Pancreas (tissue), 10 donors: ENCODE results near the gene KAT6B. TPM values are rescaled to one million over a fixed set of nuclear protein-coding genes. Genes with fewer than 3 reads are reported as not detected.

Experiments used
- ATAC-seq, 4 donors: fragments of 200-7000 bp; cut with Tn5 transposase; one replicate each; pipeline versions ENCODE4 v1.8.0 to v1.9.1; 2020; ENCODE audit warnings: mild to moderate bottlenecking in 4 of 4, moderate library complexity in 4 of 4
- DNase-seq, 6 donors: peaks; one replicate each; pipeline ENCODE4 v3.0.0-alpha.2; 2020
- FAIRE-seq: peaks from 2 replicates; lab custom pipeline; 2012; peaks lifted over from hg19 to GRCh38; lab: Jason Lieb, UNC
- H3K27ac ChIP-seq, 4 donors: fragments of 200-600 bp; sonication (generic); 1 replicate in 3 of 4; 2 replicates in 1 of 4; pipeline versions ENCODE4 v1.5.0 to v1.8.0; 2020
- H3K27me3 ChIP-seq, 4 donors: fragments of 200-600 bp; one replicate each; pipeline ENCODE4 v1.8.0; 2021
- H3K36me3 ChIP-seq, 3 donors: fragments of 200-600 bp; sonication (generic) in 1 of 3; one replicate each; pipeline versions ENCODE4 v1.5.0 to v1.8.0; 2020 to 2021
- H3K4me1 ChIP-seq, 3 donors: fragments of 200-600 bp; one replicate each; pipeline ENCODE4 v1.8.0; 2021
- H3K4me3 ChIP-seq, 4 donors: fragments of 200-600 bp; sonication (generic) in 2 of 4; one replicate each; pipeline versions ENCODE4 v1.5.0 to v1.8.0; 2020 to 2021
- H3K9me3 ChIP-seq, 4 donors: fragments of 200-600 bp; one replicate each; pipeline ENCODE4 v1.8.0; 2021
- CTCF ChIP-seq, 4 donors: fragments of 200-600 bp; sonication (generic) in 3 of 4; IDR thresholded peaks; one replicate each; pipeline versions ENCODE4 v1.5.0 to v1.8.0; 2021; ENCODE audit warnings: antibody characterized with exemption in 4 of 4
- WGBS, 2 donors: extraction: QIAGEN DNeasy Blood & Tissue Kit; methylation state at CpG; one replicate each; pipeline ENCODE4 v1.1.7; 2013; 5-methylcytosine and 5-hydroxymethylcytosine counted together
- intact Hi-C, 3 donors: fragments of 100-400 bp; cut with DNase I; formaldehyde crosslinking; loops; one replicate each; pipeline versions ENCODE4 v1.11.1 to v1.14.2; 2022
- polyA plus RNA-seq, 2 donors: library from polyadenylated mRNA; stranded (reverse); fragments of 200-250 nt; gene quantifications; one replicate each; pipeline ENCODE4 v1.2.3, GENCODE V29; 2013
- total RNA-seq, 6 donors: library from RNA; stranded (reverse); fragmentation: NEBNext Ultra II Directional in 4 of 6; extraction: Animal tissue kit (Norgen Biotek cat#: 25700) in 4 of 6; gene quantifications; one replicate each; pipeline versions ENCODE4 v1.2.1 to v1.2.4, GENCODE V29; 2021 to 2023
- donor health status: healthy with polysubstance abuse.
- donor health status: DM: no; HTN: no; CAD: no; lungs with moderate emphysema.
- donor health status: DM: no; HTN: no; CAD: no.
- donor health status: control.
- donor health status: control.
- donor health status: Bipolar disorder and iron deficiency.
- donor health status: DM: yes; HTN: yes; CAD: no.
- donor health status: DM: no; HTN: no; CAD: no.
- donor health status: DM: no; HTN: no; CAD: no.
- donor health status: DM: yes; HTN: yes; CAD: no.

Gene KAT6B
- total and polyA plus RNA-seq, 8 donors, result 7.6 to 28.6 (median 18.1) TPM

GRCh38 chr10:75003891-75004290 is 177.5 kb downstream of the KAT6B start:
- Histone ChIP-seq H3K9me3 (no peaks in the 10 kb centered on the region), H3K27ac (no peak overlapping the region), H3K4me3 (no peak overlapping the region), H3K4me1 (no peaks in the 10 kb centered on the region), H3K27me3 (no peaks in the 10 kb centered on the region), H3K36me3 (peaks cover 0 to 3% (median 0%) of the 10 kb centered on the region in 3 donors)
- no peak for TF ChIP-seq CTCF (IDR thresholded peaks at IDR 0.05)
- intact Hi-C loops, result no loop called here
- DNase-seq (no peak), ATAC-seq (no peak), FAIRE-seq (no peak)
- 51 to 53% methylated on average over 2 of the region's 2 CpGs for WGBS, 2 donors

DNA sequence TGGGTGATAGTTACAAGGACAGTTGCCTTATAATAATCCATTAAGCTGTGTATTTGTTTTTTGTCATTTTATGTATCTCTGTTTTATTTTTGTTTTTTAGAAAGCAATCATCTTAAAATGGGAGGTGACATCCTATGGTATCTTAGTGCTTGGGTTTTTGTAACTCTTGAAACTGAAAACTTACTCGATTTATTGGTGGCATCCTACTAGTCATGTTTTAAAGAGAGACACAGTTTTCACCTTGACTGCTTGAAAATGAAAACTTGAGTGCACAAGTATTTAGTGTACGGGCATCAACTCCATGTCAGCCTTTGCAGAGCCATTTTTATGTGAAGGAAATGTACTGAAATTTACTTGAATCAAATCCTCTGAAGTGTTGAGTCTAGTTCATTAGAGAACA is 181.2 kb downstream of the KAT6B start:
- H3K36me3 ChIP-seq, result no peaks in the 10 kb centered on the region
- no peaks in the 10 kb centered on the region for H3K27me3 ChIP-seq
- TF ChIP-seq CTCF (IDR thresholded peaks at IDR 0.05), result no peak
- H3K9me3 ChIP-seq, result no peaks in the 10 kb centered on the region
- no peak for ATAC-seq
- no peak overlapping the region for H3K27ac ChIP-seq
- intact Hi-C loops, result no loop called here
- no peaks in the 10 kb centered on the region for H3K4me1 ChIP-seq
- WGBS, 2 donors, result 86 to 92% methylated on average over 2 of the region's 2 CpGs
- H3K4me3 ChIP-seq, result no peak overlapping the region
- FAIRE-seq, result no peak
- no peak for DNase-seq

DNA sequence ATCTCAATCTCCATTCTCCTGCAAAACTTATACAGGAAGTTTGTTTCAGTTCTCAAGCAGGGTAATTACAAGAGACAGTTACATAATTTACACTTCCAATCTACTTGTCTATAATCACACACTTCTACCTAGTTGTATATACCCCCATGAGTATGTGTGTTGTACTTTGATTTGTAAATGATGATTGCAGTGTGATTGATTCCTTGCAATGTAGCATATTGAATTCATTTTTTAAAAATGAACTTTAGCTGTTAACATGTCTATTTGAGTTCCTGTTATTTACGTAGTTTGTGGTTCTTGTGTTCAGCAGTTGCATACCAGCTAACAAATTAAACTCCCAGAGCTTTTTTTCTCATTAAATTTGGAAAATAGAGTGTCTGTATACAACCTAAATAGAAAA is 182.6 kb downstream of the KAT6B start:
- H3K4me3 ChIP-seq, result no peak overlapping the region
- no peak for TF ChIP-seq CTCF (IDR thresholded peaks at IDR 0.05)
- intact Hi-C loops, result no loop called here
- H3K36me3 ChIP-seq, result no peaks in the 10 kb centered on the region
- no peaks in the 10 kb centered on the region for H3K27me3 ChIP-seq
- ATAC-seq (no peak), FAIRE-seq (no peak), DNase-seq (no peak)
- WGBS, 2 donors, result 84 to 96% methylated on average over 1 of the region's 1 CpG
- H3K9me3 ChIP-seq, result no peaks in the 10 kb centered on the region
- peaks cover 0 to 2% (median 2%) of the 10 kb centered on the region in 3 donors for H3K4me1 ChIP-seq
- no peak overlapping the region for H3K27ac ChIP-seq

GRCh38 chr10:75009426-75009825 is 183.0 kb downstream of the KAT6B start:
- DNase-seq (no peak), FAIRE-seq (no peak), ATAC-seq (no peak)
- 92 to 94% methylated on average over 5 of the region's 5 CpGs for WGBS, 2 donors
- Histone ChIP-seq H3K9me3 (no peaks in the 10 kb centered on the region), H3K4me3 (no peak overlapping the region), H3K27ac (no peak overlapping the region), H3K27me3 (no peaks in the 10 kb centered on the region), H3K36me3 (no peaks in the 10 kb centered on the region), H3K4me1 (peaks cover 0 to 7% (median 5%) of the 10 kb centered on the region in 3 donors)
- intact Hi-C loops, result no loop called here
- no peak for TF ChIP-seq CTCF (IDR thresholded peaks at IDR 0.05)

DNA sequence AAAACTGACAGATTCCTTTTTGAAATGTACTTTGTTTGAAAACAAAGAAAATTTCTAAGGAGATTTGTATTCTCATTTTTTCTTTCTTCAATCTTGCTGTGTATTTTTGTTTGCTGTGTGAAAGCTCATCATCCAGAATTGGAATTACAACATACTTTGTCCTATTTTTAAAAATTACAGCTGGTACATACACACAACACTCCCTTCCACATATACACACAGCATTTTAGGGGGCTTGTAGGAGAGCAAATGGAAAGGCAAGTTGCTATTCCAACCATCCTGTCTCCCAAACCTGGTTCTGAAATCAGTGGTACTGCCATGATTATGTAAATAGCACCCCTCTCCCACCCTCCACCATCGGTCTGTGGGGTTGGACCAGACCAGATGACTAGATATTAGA is 184.0 kb downstream of the KAT6B start:
- TF ChIP-seq CTCF (IDR thresholded peaks at IDR 0.05), result no peak
- no peak for ATAC-seq
- no peak for DNase-seq
- H3K4me3 ChIP-seq, result no peak overlapping the region
- no peak overlapping the region for H3K27ac ChIP-seq
- no peaks in the 10 kb centered on the region for H3K36me3 ChIP-seq
- no peaks in the 10 kb centered on the region for H3K9me3 ChIP-seq
- no peaks in the 10 kb centered on the region for H3K27me3 ChIP-seq
- 93 to 95% methylated on average over 1 of the region's 1 CpG for WGBS, 2 donors
- intact Hi-C loops, result no loop called here
- no peak for FAIRE-seq
- peaks cover 0 to 9% (median 5%) of the 10 kb centered on the region in 3 donors for H3K4me1 ChIP-seq
